GM12801 (cell line): ENCODE results near the gene OR56B1.

Source experiments
- TF ChIP-seq, protein P1 (sequence below): IDR thresholded peaks from one replicate; pipeline ENCODE4 v1.5.1; 2011; ENCODE audit warnings: control low read depth; ENCODE audit not compliant: insufficient read length; ENCODE audit errors: extremely low read depth

OR56B1 gene, protein sequence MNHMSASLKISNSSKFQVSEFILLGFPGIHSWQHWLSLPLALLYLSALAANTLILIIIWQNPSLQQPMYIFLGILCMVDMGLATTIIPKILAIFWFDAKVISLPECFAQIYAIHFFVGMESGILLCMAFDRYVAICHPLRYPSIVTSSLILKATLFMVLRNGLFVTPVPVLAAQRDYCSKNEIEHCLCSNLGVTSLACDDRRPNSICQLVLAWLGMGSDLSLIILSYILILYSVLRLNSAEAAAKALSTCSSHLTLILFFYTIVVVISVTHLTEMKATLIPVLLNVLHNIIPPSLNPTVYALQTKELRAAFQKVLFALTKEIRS

DNA sequence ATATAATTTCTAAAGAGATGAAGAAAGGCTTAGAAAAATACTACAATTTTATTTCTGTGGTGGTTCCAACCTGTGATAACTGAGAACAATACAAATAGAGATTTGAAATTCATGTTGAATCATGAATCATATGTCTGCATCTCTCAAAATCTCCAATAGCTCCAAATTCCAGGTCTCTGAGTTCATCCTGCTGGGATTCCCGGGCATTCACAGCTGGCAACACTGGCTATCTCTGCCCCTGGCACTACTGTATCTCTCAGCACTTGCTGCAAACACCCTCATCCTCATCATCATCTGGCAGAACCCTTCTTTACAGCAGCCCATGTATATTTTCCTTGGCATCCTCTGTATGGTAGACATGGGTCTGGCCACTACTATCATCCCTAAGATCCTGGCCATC is at the start of gene OR56B1:
TSS of gene OR56B1 (plus strand) at position 53 of the 400 bp plus-strand sequence. CDS start at position 122, 69 bp downstream.
- TF ChIP-seq, protein P1, sequence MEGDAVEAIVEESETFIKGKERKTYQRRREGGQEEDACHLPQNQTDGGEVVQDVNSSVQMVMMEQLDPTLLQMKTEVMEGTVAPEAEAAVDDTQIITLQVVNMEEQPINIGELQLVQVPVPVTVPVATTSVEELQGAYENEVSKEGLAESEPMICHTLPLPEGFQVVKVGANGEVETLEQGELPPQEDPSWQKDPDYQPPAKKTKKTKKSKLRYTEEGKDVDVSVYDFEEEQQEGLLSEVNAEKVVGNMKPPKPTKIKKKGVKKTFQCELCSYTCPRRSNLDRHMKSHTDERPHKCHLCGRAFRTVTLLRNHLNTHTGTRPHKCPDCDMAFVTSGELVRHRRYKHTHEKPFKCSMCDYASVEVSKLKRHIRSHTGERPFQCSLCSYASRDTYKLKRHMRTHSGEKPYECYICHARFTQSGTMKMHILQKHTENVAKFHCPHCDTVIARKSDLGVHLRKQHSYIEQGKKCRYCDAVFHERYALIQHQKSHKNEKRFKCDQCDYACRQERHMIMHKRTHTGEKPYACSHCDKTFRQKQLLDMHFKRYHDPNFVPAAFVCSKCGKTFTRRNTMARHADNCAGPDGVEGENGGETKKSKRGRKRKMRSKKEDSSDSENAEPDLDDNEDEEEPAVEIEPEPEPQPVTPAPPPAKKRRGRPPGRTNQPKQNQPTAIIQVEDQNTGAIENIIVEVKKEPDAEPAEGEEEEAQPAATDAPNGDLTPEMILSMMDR = no peak

DNA sequence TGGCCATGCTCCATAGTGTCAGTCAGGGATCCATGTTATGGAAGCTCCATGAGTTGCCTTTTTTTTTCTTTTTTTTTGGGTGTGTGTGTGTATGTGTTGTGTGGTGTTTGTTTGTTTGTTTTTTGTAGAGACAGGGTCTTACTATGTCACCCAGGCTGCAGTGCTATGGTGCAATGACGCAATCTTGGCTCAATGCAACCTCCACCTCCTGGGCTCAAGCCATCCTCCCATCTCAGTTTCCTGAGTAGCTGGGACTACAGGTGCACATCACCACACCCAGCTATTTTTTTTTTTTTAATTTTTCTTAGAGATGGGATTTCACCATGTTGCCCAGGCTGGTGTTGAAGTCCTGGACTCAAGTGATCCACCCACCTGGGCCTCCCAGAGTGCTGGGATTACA is 47.8 kb upstream of the OR56B1 start:
- TF ChIP-seq, protein P1 = no peak

DNA sequence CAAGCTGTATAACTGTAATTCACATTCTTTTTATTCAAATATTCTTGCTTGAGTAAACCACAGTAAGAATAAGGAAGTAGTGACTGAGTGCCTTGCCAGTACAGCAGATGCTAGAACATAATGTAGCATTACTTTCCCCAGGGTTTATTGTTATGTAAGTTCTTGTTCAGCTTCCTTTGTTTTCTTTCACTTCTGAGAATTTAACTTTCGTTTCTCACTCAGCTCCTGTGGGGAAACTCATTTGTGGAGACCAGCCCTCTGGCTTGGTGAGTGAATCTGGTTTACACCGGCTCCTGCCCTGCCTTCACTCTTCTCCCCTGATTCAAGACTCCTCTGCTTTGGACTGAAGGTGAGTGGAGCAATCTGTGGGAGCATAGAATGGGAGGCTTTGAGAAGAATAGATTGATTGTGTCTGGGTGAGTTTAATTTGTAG is 46.7 kb upstream of the OR56B1 start, which contains the start of gene TRIM22:
TSS of gene TRIM22 (plus strand) at position 240 of the 433 bp plus-strand sequence. CDS start 6,443 bp downstream, outside the sequence.
- TF ChIP-seq, protein P1 = no peak

DNA sequence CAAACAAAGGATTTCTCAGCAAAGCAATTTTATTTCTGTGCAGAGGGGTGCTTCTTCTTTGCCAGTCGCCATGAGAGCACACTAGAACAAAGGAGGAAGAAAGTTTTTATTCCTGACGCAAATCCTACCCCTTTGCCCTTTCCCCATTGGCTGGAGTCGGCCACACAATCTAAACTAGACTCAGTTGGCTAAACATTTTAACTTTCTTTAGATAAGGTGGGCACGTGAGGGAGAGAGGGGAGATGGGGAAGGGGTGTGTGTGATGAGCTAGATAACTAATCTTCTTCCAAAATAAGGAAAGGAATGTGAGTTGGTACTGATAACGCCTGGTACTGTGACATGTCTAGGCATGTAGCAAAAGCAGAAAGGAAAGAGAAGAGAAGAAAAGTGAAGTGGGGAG is 46.0 kb upstream of the OR56B1 start:
- TF ChIP-seq, protein P1 = no peak

DNA sequence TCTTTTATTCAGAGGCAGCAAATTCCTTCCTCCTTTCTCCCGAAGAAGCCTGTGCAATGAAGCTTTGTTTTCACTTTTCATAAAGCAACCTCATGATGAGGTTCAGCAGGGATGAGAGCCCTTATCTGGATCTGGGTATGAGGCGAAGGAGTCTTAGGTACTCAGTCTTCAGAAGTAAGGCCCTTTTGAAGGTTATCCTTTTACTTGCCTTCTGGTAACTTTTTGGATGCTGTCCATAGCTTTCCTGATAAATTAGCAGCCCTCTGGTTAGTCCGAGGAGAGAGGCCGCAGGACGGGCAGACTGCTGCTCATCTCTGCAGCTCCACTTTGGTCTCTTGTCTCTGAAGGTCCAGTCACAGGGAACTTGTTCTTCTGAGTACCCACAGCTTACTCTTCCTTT is 45.5 kb upstream of the OR56B1 start:
- TF ChIP-seq, protein P1 = no peak

DNA sequence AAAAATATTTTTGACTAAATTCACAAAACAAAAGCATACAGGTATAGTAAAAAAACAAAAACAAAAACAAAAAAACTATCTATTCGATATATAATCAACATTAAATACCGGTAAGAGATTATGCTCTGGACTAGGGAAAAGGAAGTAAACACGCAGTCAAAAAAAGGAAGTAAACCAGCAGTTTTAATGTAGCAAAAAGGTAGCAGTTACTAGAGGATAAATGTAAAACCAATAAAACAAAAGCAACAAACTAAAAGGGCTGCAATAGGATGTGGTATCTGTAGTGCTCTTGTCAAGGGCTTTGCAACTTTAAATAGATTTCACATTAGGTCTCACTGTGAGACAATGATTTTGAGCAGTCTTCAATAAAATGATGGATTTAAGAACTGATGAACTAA is 44.3 kb upstream of the OR56B1 start:
- TF ChIP-seq, protein P1 = no peak

DNA sequence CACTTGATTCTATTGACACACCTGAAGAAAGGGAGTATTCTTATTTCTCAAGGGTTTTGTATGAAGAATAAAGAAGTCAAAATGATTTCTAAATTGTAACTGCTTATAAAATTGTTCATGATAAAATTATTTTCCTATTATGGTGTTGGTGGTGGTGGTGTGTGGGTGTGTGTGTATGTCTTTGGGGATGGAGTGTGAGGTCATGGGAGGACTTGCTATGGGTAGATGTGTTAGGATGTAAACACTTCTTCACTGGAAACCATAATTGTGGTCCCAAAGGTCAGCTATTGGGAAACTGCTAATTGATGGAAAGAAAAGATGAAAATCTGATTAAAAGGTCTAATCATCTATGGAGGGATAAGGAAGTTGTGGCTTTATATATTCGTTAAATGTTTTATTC is 41.6 kb upstream of the OR56B1 start:
- TF ChIP-seq, protein P1 = no peak
